ENCODE results near the gene SDK1.

Gene SDK1

GRCh38 chr7:4066626-4067475 is 765.8 kb downstream of the SDK1 start:
- no peak for DNase-seq (ENCODE audit: low read depth in 2 of 2, low spot score in 1 of 2)

GRCh38 chr7:4067476-4067760 is 766.4 kb downstream of the SDK1 start:
- DNase-seq (ENCODE audit: low read depth in 2 of 2, low spot score in 1 of 2): no peak

- no peak for DNase-seq (ENCODE audit: low read depth in 2 of 2, low spot score in 1 of 2)
Observed at GRCh38 chr7:4067874-4068273, 766.8 kb downstream of the SDK1 start.

- no peak for DNase-seq (ENCODE audit: low read depth in 2 of 2, low spot score in 1 of 2)
Observed at GRCh38 chr7:4068286-4068685, 767.2 kb downstream of the SDK1 start.

- DNase-seq (ENCODE audit: low read depth in 2 of 2, low spot score in 1 of 2): no peak
Observed at GRCh38 chr7:4069268-4070095, 768.4 kb downstream of the SDK1 start.

GRCh38 chr7:4070214-4070613 is 769.2 kb downstream of the SDK1 start:
- DNase-seq (ENCODE audit: low read depth in 2 of 2, low spot score in 1 of 2): no peak

- no peak for DNase-seq (ENCODE audit: low read depth in 2 of 2, low spot score in 1 of 2)
Observed at GRCh38 chr7:4071370-4072058, 770.5 kb downstream of the SDK1 start.

GRCh38 chr7:4072161-4072925 is 771.3 kb downstream of the SDK1 start:
- no peak for DNase-seq (ENCODE audit: low read depth in 2 of 2, low spot score in 1 of 2)

- no peak for DNase-seq (ENCODE audit: low read depth in 2 of 2, low spot score in 1 of 2)
Observed at GRCh38 chr7:4073052-4073451, 772.0 kb downstream of the SDK1 start.

GRCh38 chr7:4073750-4074149 is 772.7 kb downstream of the SDK1 start:
- DNase-seq (ENCODE audit: low read depth in 2 of 2, low spot score in 1 of 2): no peak

- DNase-seq (ENCODE audit: low read depth in 2 of 2, low spot score in 1 of 2): no peak
Observed at GRCh38 chr7:4074407-4074806, 773.4 kb downstream of the SDK1 start.

- no peak for DNase-seq (ENCODE audit: low read depth in 2 of 2, low spot score in 1 of 2)
Observed at GRCh38 chr7:4074994-4075393, 773.9 kb downstream of the SDK1 start.

- no peak for DNase-seq (ENCODE audit: low read depth in 2 of 2, low spot score in 1 of 2)
Observed at GRCh38 chr7:4076701-4077294, 775.7 kb downstream of the SDK1 start.

- no peak for DNase-seq (ENCODE audit: low read depth in 2 of 2, low spot score in 1 of 2)
Observed at GRCh38 chr7:4077980-4078379, 776.9 kb downstream of the SDK1 start.

GRCh38 chr7:4078580-4078979 is 777.5 kb downstream of the SDK1 start:
- DNase-seq (ENCODE audit: low read depth in 2 of 2, low spot score in 1 of 2): no peak

- DNase-seq (ENCODE audit: low read depth in 2 of 2, low spot score in 1 of 2): no peak
Observed at GRCh38 chr7:4079366-4079765, 778.3 kb downstream of the SDK1 start.

GRCh38 chr7:4079956-4080355 is 778.9 kb downstream of the SDK1 start:
- no peak for DNase-seq (ENCODE audit: low read depth in 2 of 2, low spot score in 1 of 2)

- DNase-seq (ENCODE audit: low read depth in 2 of 2, low spot score in 1 of 2): no peak
Observed at GRCh38 chr7:4080954-4081353, 779.9 kb downstream of the SDK1 start.

GRCh38 chr7:4083513-4083912 is 782.5 kb downstream of the SDK1 start:
- DNase-seq (ENCODE audit: low read depth in 2 of 2, low spot score in 1 of 2): no peak

- no peak for DNase-seq (ENCODE audit: low read depth in 2 of 2, low spot score in 1 of 2)
Observed at GRCh38 chr7:4084271-4084670, 783.2 kb downstream of the SDK1 start.

All from stimulated activated CD8-positive, alpha-beta memory T cell treated with anti-CD3 and anti-CD28 coated beads, Interleukin-4, amount 100 ng/mL, for 1 hour (primary cell).